HG03135 (cell line): Measurements from ENCODE around the gene DESI1.
"Not testable (repeated sequence)": the region's sequence is repeated elsewhere in the genome, so short reads cannot be mapped to it uniquely, and the experiment has no call there.

Experiments used
- ATAC-seq: cut with Tn5 transposase; IDR thresholded peaks from one replicate; pipeline ENCODE4 v1.9.1; 2021; ENCODE audit warnings: mild to moderate bottlenecking, moderate library complexity; ENCODE audit not compliant: unreplicated experiment

DESI1 gene

GRCh38 chr22:41562461-41562860 is 58.4 kb downstream of the DESI1 start:
- no peak for ATAC-seq

DNA sequence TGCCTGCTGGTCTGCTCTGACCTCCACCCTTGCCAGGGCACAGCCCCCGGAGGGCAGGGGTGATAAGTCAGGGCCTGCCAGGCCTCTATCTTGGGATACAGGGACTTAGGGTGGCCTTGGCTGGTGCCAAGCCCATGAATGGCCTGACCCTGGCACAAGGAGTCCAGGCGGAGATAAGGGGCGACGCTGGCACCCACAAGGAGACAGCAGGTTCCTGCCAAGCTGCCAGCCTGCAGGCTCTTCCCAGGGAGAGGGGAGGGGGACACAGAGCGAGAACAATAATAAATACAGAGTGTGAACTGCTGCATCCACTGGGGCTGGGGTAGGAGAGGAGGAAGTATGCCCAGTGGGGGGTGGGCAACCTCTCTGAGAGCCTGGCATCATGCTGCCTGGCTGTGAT is 59.1 kb downstream of the DESI1 start:
- no peak for ATAC-seq

DNA sequence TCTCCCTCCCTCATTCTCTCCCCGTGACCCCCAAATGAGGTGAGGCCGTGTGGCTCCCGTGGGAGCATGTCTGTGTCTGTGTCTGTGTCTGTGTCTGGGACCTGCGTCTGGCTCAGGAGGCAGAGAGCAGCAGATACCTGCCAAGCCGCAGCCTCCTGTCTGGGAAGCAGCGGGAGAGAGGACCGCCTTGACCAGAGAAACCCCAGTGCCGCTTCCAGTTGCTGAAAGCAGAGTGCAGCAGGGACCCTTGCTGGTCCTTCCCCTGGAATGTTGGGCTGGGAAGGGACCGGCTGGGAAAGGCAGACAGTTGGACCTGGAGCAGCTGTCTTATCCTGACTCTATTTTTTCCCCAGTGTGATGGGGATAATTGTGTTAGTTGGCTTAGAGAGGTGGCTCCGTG is 59.5 kb downstream of the DESI1 start:
- ATAC-seq, result no peak

DNA sequence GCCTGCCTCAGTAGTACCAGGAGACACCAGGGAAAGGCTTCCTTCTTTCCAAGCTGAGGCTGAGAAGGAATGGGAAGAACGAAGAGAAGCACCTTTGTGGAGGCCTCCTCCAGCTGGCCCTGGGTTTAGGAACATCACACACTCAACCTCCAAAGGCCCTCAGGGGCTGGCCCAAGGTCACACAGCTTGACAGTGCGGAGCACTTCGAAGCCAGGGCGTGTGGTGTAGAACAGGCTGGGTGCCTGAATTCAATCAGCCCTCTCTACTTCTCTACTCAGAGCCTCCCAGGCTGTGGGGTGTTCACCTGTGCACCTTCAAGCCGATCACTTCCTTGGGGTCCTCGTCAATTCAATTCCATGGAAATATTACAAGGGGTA is 60.8 kb downstream of the DESI1 start:
- ATAC-seq, result no peak

DNA sequence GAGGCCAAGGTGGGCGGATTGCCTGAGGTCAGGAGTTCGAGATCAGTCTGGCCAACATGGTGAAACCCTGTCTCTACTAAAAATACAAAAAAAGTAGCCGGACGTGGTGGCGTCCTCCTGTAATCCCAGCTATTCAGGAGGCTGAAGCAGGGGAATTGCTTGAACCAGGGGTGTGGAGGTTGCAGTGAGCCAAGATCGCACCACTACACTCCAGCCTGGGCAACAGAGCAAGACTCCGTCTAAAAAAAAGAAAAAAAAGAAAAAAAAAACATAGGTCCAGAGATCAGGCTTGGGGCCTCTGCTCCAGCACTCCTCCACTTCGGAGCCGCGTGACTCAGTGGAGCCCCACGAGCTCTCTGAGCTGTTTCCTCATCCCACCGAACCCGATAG is 62.6 kb downstream of the DESI1 start:
- ATAC-seq, result not testable (repeated sequence)

DNA sequence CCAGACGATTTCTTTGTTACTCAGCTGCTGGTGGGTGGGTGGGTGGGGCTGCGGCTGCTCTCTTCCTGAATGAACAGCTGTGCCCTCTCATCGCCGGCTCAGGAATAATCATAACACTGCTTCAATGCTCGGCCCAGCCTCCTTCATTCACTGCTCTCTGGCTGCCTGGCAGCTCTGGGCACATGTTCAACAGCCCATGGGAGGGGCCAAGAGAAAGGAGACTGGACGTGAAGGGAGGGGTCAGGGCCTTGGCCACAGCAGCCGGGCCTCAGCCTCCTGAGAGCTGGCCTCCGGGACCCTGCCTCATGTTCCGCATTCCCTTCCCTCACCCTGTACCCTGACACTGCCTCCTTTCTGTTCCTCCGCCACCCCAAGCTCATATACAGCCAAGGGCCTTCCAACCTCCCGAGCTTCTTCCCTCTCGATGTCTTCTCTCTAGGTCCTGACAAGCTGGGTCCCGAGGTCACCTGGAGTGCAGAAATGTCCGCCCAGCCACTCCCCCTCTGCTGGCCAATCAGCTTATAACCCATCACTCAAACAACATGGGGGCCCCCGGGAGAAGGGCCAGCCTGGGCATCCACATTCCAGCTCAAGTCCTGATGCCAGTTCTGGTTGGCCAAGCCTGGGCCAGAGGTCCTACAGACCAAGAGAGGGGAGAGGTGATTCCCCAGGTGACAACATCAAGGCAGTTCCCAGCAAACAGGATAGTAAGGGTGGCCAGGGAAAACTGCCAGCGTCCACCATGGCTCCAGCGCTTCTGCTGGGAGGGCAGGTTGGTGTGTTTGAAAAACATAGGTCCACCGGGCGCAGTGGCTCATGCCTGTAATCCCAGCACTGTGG is 63.2 kb downstream of the DESI1 start:
- no peak for ATAC-seq

DNA sequence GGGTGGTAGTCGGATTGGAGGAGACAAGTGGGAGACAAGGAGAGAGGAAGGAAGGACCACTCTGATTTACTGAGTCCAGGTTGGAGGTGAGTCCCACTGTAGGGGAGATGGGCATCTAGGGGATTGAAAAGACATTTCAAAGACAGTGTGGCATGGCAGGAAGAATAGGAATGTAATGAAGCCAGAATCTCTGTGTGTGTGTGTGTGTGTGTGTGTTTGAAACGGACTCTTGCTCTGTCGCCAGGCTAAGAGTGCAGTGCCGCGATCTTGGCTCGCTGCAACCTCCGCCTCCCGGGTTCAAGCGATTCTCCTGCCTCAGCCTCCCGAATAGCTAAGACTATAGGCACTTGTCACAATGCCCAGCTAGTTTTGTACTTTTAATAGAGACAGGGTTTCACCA is 64.3 kb downstream of the DESI1 start:
- no peak for ATAC-seq

DNA sequence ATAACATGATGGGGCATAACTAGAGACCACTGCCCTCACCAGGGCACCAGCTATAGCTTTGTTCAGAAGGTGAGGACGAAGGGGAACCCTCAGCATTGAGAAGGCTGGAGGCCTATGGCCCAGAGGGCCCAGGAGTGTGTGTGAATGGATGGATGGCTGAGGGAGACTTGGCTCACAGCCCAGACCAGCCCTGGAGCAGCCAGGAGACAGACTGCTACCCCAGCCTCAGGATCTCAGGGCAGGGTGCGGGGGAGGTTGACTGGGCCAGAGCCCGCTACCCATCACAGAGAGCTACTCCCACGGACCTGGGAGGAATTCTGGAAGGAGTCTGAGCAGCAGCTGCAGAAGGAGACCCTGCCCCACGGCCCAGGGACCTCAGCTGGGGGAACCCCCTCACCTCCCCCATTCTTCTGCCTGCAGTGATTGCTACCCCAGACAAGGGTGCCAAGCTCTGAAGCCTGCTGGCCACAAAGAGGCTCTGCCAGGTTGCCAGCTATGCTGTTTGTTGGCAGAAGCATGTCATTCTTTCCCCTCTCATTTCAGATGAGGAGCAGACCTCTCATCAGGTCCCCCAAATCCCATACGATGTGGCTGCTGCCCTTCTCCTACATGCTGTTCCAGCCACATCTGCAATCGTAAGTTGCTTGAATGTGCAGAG is 65.4 kb downstream of the DESI1 start:
- ATAC-seq, result no peak

- no peak for ATAC-seq
These were observed 68.8 kb downstream of the DESI1 start for GRCh38 chr22:41551877-41552582.

DNA sequence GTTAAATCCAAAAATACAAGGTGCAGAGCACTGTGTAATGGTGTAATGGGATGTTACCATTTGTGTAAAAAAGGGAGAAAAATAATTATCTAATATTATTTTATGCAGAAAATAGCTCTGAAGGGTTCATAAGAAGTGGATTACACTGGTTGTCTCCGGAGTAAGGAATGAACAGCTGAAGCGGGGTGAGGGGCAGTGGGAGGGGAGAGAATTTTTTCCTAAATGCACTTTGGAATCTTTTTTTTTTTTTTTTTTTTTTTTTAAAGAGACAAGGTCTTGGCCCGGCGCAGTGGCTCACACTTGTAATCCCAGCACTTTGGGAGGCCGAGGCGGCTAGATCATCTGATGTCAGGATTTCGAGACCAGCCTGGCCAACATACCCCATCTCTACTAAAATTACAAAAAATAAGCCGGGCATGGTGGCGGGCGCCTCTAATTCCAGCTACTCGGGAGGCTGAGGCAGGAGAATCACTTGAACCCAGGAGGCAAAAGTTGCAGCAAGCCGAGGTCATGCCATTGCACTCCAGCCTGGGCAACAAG is 69.8 kb downstream of the DESI1 start:
- no peak for ATAC-seq

- no peak for ATAC-seq
These were observed 72.0 kb downstream of the DESI1 start for GRCh38 chr22:41548830-41549211.
